Thyroid gland (tissue), 4 donors: ENCODE measurements around the gene PACRGL. TPM values are rescaled to one million over a fixed set of nuclear protein-coding genes. Genes with fewer than 3 reads are reported as not detected.
"Not testable (repeated sequence)": the region's sequence is repeated elsewhere in the genome, so short reads cannot be mapped to it uniquely, and the experiment has no call there.

Experiments
- DNase-seq, 2 donors: peaks; one replicate each; pipeline ENCODE4 v3.0.0-alpha.2; 2019
- H3K27ac ChIP-seq, 3 donors: fragments of 200-600 bp; sonication (generic); 1 replicate in 2 of 3; 2 replicates in 1 of 3; pipeline ENCODE4 v1.5.1; 2016 to 2019; ENCODE audit warnings: mild to moderate bottlenecking in 1 of 3, moderate library complexity in 1 of 3
- H3K27me3 ChIP-seq: fragments of 200-600 bp; sonication (generic); one replicate; pipeline ENCODE4 v1.5.1; 2019
- H3K36me3 ChIP-seq, 2 donors: fragments of 200-600 bp; sonication (generic); one replicate each; pipeline ENCODE4 v1.5.1; 2016 to 2019
- H3K4me1 ChIP-seq, 2 donors: fragments of 200-600 bp; sonication (generic); one replicate each; pipeline ENCODE4 v1.5.1; 2017 to 2019
- H3K4me3 ChIP-seq, 3 donors: fragments of 200-600 bp; sonication (generic); replicated peaks in 1 of 3; 1 replicate in 2 of 3; 2 replicates in 1 of 3; pipeline ENCODE4 v1.5.1; 2016; ENCODE audit warnings: mild to moderate bottlenecking in 1 of 3
- H3K9me3 ChIP-seq: fragments of 200-600 bp; sonication (generic); one replicate; pipeline ENCODE4 v1.5.1; 2017
- POLR2A ChIP-seq, 2 donors: fragments of 450-650 bp; IDR thresholded peaks; one replicate each; pipeline ENCODE4 v1.6.1; 2017; ENCODE audit warnings: antibody characterized with exemption in 2 of 2, mild to moderate bottlenecking in 2 of 2, moderate library complexity in 1 of 2
- WGBS, 2 donors: methylation state at CpG; one replicate each; pipeline ENCODE4 v1.1.5; 2017; 5-methylcytosine and 5-hydroxymethylcytosine counted together
- intact Hi-C: fragments of 100-400 bp; cut with DNase I; formaldehyde crosslinking; loops from one replicate; pipeline ENCODE4 v1.15.1; 2023
- total RNA-seq, 4 donors: library from RNA; depleted of rRNA; stranded (reverse); fragments of >200 nt; gene quantifications; one replicate each; pipeline ENCODE4 v1.2.3, GENCODE V29; 2016
- TF ChIP-seq, protein P1 (sequence below), 6 experiments: fragments of 200-600 bp in 3 of 6; fragments of 450-650 bp in 3 of 6; sonication (generic) in 3 of 6; IDR thresholded peaks; one replicate each; pipeline ENCODE4 v1.5.1; 2016 to 2019; ENCODE audit warnings: antibody characterized with exemption in 6 of 6, mild to moderate bottlenecking in 2 of 6, inconsistent platforms in 1 of 6, moderate library complexity in 1 of 6

PACRGL gene
- total RNA-seq, 4 donors from 2014 or later: 31.1 to 63.2 (median 41.6) TPM

- DNase-seq: no peak
- Histone ChIP-seq H3K4me3 (no peak overlapping the region), H3K4me1 (no peaks in the 10 kb centered on the region), H3K36me3 (peaks cover 5 to 12% of the 10 kb centered on the region in 2 donors), H3K27me3 (no peaks in the 10 kb centered on the region), H3K9me3 (no peaks in the 10 kb centered on the region), H3K27ac (no peak overlapping the region)
- intact Hi-C loops: no loop called here
- TF ChIP-seq, protein P1, sequence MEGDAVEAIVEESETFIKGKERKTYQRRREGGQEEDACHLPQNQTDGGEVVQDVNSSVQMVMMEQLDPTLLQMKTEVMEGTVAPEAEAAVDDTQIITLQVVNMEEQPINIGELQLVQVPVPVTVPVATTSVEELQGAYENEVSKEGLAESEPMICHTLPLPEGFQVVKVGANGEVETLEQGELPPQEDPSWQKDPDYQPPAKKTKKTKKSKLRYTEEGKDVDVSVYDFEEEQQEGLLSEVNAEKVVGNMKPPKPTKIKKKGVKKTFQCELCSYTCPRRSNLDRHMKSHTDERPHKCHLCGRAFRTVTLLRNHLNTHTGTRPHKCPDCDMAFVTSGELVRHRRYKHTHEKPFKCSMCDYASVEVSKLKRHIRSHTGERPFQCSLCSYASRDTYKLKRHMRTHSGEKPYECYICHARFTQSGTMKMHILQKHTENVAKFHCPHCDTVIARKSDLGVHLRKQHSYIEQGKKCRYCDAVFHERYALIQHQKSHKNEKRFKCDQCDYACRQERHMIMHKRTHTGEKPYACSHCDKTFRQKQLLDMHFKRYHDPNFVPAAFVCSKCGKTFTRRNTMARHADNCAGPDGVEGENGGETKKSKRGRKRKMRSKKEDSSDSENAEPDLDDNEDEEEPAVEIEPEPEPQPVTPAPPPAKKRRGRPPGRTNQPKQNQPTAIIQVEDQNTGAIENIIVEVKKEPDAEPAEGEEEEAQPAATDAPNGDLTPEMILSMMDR (IDR thresholded peaks at IDR 0.05): no peak
- TF ChIP-seq POLR2A (IDR thresholded peaks at IDR 0.05): no peak
- 94 to 97% methylated on average over 1 of the region's 1 CpG for WGBS, 2 donors
Observed at GRCh38 chr4:20735931-20736330, 35.7 kb downstream of the PACRGL start.

DNA sequence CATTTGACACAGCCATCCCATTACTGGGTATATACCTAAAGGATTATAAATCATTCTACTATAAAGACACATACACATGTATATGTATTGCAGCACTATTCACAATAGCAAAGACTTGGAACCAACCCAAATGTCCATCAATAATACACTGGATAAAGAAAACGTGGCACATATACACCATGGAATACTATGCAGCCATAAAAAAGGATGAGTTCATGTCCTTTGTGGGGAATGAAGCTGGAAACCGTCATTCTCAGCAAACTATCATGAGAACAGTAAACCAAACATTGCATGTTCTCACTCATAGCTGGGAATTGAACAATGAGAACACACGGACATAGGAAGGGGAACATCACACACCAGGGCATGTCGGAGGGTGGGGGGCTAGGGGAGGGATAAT, 45.7 kb downstream of the PACRGL start:
- H3K9me3 ChIP-seq, H3K4me3 ChIP-seq, H3K36me3 ChIP-seq, intact Hi-C loops, H3K27me3 ChIP-seq, H3K27ac ChIP-seq, H3K4me1 ChIP-seq, DNase-seq: not testable (repeated sequence)
- 94 to 96% methylated on average over 4 of the region's 4 CpGs for WGBS, 2 donors

- TF ChIP-seq, protein P1 (IDR thresholded peaks at IDR 0.05): no peak
- TF ChIP-seq POLR2A (IDR thresholded peaks at IDR 0.05): no peak
- DNase-seq: no peak
- H3K27ac ChIP-seq: no peak overlapping the region
- H3K4me3 ChIP-seq: no peak overlapping the region
- 97% methylated on average over 3 of the region's 3 CpGs for WGBS, 2 donors
- H3K9me3 ChIP-seq: no peaks in the 10 kb centered on the region
- no peaks in the 10 kb centered on the region for H3K4me1 ChIP-seq
- H3K27me3 ChIP-seq: no peaks in the 10 kb centered on the region
- intact Hi-C loops: no loop called here
- H3K36me3 ChIP-seq: no peaks in the 10 kb centered on the region
Observed at GRCh38 chr4:20752641-20753040, 52.4 kb downstream of the PACRGL start.

- Histone ChIP-seq H3K27ac (no peak overlapping the region), H3K4me3 (no peak overlapping the region), H3K9me3 (no peaks in the 10 kb centered on the region), H3K36me3 (no peaks in the 10 kb centered on the region), H3K27me3 (no peaks in the 10 kb centered on the region), H3K4me1 (no peaks in the 10 kb centered on the region)
- TF ChIP-seq POLR2A (IDR thresholded peaks at IDR 0.05): no peak
- TF ChIP-seq, protein P1 (IDR thresholded peaks at IDR 0.05): no peak
- intact Hi-C loops: no loop called here
- WGBS, 2 donors: 85 to 87% methylated on average over 1 of the region's 1 CpG
- DNase-seq: no peak
Observed at GRCh38 chr4:20754036-20754435, 53.8 kb downstream of the PACRGL start.

DNA sequence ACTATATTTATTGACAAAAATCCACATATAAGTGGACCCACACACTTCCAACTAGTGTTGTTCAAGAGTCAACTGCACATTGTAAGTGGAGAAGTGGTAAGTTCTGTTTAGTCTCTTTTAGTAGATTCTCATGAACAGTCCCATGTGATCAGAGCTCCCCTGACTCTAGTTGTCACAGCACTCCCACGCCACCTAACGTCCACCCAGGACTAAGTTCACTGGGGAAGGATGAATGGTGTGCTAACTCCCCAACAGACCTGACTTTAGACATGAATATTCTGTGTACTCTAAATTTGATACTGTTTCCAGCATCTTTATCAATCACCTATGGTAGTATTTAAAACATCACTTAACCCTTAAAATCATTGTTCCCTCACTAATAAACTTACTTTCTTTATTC, 59.8 kb downstream of the PACRGL start:
- no peak for DNase-seq
- WGBS, 2 donors: 71 to 77% methylated on average over 2 of the region's 2 CpGs
- no peaks in the 10 kb centered on the region for H3K4me1 ChIP-seq
- no peaks in the 10 kb centered on the region for H3K9me3 ChIP-seq
- no peak for TF ChIP-seq POLR2A (IDR thresholded peaks at IDR 0.05)
- TF ChIP-seq, protein P1 (IDR thresholded peaks at IDR 0.05): no peak
- H3K36me3 ChIP-seq: no peaks in the 10 kb centered on the region
- no peak overlapping the region for H3K27ac ChIP-seq
- no peaks in the 10 kb centered on the region for H3K27me3 ChIP-seq
- intact Hi-C loops: no loop called here
- H3K4me3 ChIP-seq: no peak overlapping the region

DNA sequence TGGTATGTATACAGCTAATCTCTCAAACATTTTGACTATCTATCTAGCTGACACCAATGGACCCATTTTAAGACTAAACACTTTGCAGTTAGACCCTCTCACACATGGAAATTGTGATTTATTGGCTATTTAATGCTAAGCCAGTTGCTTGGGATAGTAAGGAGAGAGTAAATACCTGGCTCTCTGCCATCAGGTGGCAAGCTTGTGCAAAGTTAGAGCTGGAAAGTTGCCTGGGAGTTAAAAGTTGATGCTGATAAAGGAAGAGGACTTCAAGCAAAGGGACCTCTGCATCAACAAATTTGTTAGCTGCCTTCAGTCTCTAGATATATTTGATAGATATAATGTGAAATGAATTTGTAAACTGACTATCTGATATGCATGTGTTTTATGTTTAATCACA, 61.1 kb downstream of the PACRGL start:
- H3K4me1 ChIP-seq: no peaks in the 10 kb centered on the region
- no peak overlapping the region for H3K4me3 ChIP-seq
- H3K36me3 ChIP-seq: no peaks in the 10 kb centered on the region
- no peak for DNase-seq
- TF ChIP-seq POLR2A (IDR thresholded peaks at IDR 0.05): no peak
- TF ChIP-seq, protein P1 (IDR thresholded peaks at IDR 0.05): no peak
- no peak overlapping the region for H3K27ac ChIP-seq
- H3K9me3 ChIP-seq: no peaks in the 10 kb centered on the region
- intact Hi-C loops: no loop called here
- H3K27me3 ChIP-seq: no peaks in the 10 kb centered on the region
